ENCODE results near the gene FAM229A. TPM values are rescaled to one million over a fixed set of nuclear protein-coding genes. Genes with fewer than 3 reads are reported as not detected.

FAM229A gene
- total and polyA plus RNA-seq, 2 of the 8 experiments (the other 6 are each of a cell fraction or from before 2014, with no cell fraction given) = 4.1 to 4.2 TPM

- TF ChIP-seq NRF1 (IDR thresholded peaks at IDR 0.05; ENCODE audit: low read depth, low read length) (no peak), RAD21 (IDR thresholded peaks at IDR 0.05 in 1 of 2, conservative IDR thresholded peaks at IDR 0.05 in 1 of 2; ENCODE audit: low read depth in 2 of 2, low read length in 2 of 2) (no peak), E2F6 (IDR thresholded peaks at IDR 0.05) (no peak), FOSL1 (IDR thresholded peaks at IDR 0.05; ENCODE audit: insufficient read depth, low read depth, low read length) (no peak), BCL11A (IDR thresholded peaks at IDR 0.05; ENCODE audit: low read depth in 2 of 2, low read length in 2 of 2) (no peak), CEBPB (IDR thresholded peaks at IDR 0.05; ENCODE audit: low read depth, low read length) (no peak), RBBP5 (IDR thresholded peaks at IDR 0.05; ENCODE audit: borderline replicate concordance, low read depth, low read length) (no peak)
Observed at GRCh38 chr1:32367912-32368635, 5.8 kb upstream of the FAM229A start (continued).
